PFSK-1 (cell line): ENCODE results near the gene ANKRD9.

Source experiments
- POLR2AphosphoS5 ChIP-seq: IDR thresholded peaks from 2 replicates; pipeline ENCODE4 v1.6.1; 2012; ENCODE audit warnings: low read depth, mild to moderate bottlenecking, control low read depth, low read length, moderate library complexity
- REST ChIP-seq, 2 experiments: IDR thresholded peaks; 2 replicates each; pipeline versions ENCODE4 v1.6.1 to v1.8.0; 2011 to 2012; ENCODE audit warnings: low read depth in 2 of 2, low read length in 2 of 2, control low read depth in 1 of 2, inconsistent platforms in 1 of 2, mild to moderate bottlenecking in 1 of 2, moderate library complexity in 1 of 2; ENCODE audit not compliant: insufficient read depth in 1 of 2
- TAF1 ChIP-seq: IDR thresholded peaks from 2 replicates; pipeline ENCODE4 v1.6.1; 2012; ENCODE audit warnings: low read length, control low read depth, borderline replicate concordance; ENCODE audit not compliant: insufficient read depth

GRCh38 chr14:102510616-102511520 is 1.3 kb upstream of the ANKRD9 start:
- TF ChIP-seq POLR2AphosphoS5, result no peak
- no peak for TF ChIP-seq TAF1
- no peak for TF ChIP-seq REST (IDR thresholded peaks at IDR 0.05; ENCODE audit: insufficient read depth in 1 of 2, low read depth in 2 of 2, low read length in 2 of 2)
